GM21576 (cell line): Measurements from ENCODE around the gene PLXNC1.

Experiments used
- ATAC-seq: cut with Tn5 transposase; IDR thresholded peaks from one replicate; pipeline ENCODE4 v1.9.1; 2021; ENCODE audit warnings: mild to moderate bottlenecking, moderate library complexity; ENCODE audit not compliant: unreplicated experiment

PLXNC1 gene

DNA sequence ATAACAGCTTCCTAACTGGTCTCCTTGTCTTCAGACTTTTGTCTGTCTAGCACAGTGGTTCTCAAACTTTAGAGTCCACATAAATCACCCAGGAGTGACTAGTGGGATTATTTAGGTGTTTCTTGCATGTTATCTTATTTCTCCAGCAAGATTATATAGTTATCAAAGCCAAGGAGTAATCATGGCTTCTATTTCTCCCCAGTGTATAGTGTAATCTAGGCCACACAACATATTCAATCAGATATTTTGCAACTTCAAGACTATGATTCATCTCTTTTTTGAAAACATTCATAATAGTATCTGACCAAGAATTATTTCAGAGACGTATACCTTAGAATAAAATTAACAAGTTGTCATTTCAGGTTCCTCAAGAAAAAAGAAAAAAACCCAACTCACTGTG is 179.4 kb downstream of the PLXNC1 start:
- no peak for ATAC-seq

- ATAC-seq: no peak
Observed at GRCh38 chr12:94329366-94329765, 181.0 kb downstream of the PLXNC1 start.

GRCh38 chr12:94333396-94333795 is 185.0 kb downstream of the PLXNC1 start:
- no peak for ATAC-seq

- ATAC-seq: no peak
Observed at GRCh38 chr12:94336211-94336925, 188.0 kb downstream of the PLXNC1 start.

- ATAC-seq: no peak
Observed at GRCh38 chr12:94338006-94338794, 189.8 kb downstream of the PLXNC1 start.

DNA sequence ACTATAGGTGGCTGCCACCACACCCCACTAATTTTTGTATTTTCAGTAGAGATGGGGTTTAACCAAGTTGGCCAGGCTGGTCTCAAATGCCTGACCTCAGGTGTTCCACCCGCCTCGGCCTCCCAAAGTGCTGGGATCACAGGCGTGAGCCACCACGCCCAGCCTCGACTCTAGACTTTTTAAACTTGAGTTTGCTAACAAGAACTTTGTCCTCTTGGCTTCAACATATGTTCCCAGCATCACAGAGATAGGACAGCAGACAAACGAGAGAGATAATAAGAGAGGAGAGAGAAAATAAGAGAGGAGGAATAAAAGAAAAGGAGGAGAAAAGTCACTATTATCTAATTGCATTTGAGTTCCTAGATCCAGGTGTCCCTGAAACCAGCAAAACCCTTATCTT is 192.2 kb downstream of the PLXNC1 start:
- ATAC-seq: no peak

DNA sequence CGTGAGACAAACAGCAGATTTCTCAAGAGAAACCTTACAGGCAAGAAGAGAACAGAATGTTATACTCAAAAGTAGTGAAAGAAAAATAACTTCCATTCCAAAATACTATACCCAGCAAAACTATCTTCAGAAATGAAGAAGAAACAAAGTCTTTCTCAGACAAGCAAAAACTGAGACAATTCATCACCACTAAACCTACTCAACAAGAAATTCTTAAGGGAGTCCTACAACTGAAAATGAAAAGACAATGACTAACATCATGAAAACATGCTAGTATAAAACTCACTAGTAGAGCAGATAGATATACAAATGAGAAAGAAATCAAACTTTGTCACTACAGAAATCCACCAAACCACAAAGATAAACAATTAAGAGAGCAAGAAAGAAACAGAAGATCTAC is 204.8 kb downstream of the PLXNC1 start:
- ATAC-seq: no peak
